K562 (cell line): ENCODE measurements around the gene SLC34A3. TPM values are rescaled to one million over a fixed set of nuclear protein-coding genes. Genes with fewer than 3 reads are reported as not detected.

ENCODE experiments used
- FIP1L1 ChIP-seq: fragments of 200-400 bp; formaldehyde crosslinking; IDR thresholded peaks from 2 replicates; pipeline ENCODE4 v1.6.1; 2018; ENCODE audit warnings: mild to moderate bottlenecking, low read depth, low read length; ENCODE audit not compliant: poor library complexity, severe bottlenecking
- FOXJ3 ChIP-seq: sonication (generic); formaldehyde crosslinking; IDR thresholded peaks from 2 replicates; pipeline ENCODE4 v1.4.0; 2020; ENCODE audit warnings: mild to moderate bottlenecking, missing genetic modification reagents
- GATAD2B ChIP-seq: fragments of 450-650 bp; IDR thresholded peaks from 2 replicates; pipeline ENCODE4 v1.6.1; 2017; ENCODE audit warnings: mild to moderate bottlenecking, borderline replicate concordance
- HCFC1 ChIP-seq: IDR thresholded peaks from 2 replicates; pipeline ENCODE4 v1.6.1; 2012; ENCODE audit warnings: low read depth, low read length, improper control_type of control experiment
- HIVEP1 ChIP-seq: fragments of 250-450 bp; sonication (Bioruptor Pico); IDR thresholded peaks from 2 replicates; pipeline ENCODE4 v1.4.0; 2020; ENCODE audit warnings: mild to moderate bottlenecking
- ILF3 ChIP-seq: fragments of 450-650 bp; IDR thresholded peaks from 2 replicates; pipeline ENCODE4 v1.6.1; 2018; ENCODE audit warnings: antibody characterized with exemption, mild to moderate bottlenecking, moderate library complexity, borderline replicate concordance
- MBD2 ChIP-seq: sonication (generic); IDR thresholded peaks from 2 replicates; pipeline ENCODE4 v1.6.1; 2016; ENCODE audit warnings: low read depth, borderline replicate concordance
- RBM17 ChIP-seq: fragments of 200-400 bp; formaldehyde crosslinking; IDR thresholded peaks from 2 replicates; pipeline ENCODE4 v1.6.1; 2017; ENCODE audit warnings: low read depth, mild to moderate bottlenecking, low read length, borderline replicate concordance
- U2AF1 ChIP-seq: fragments of 200-400 bp; formaldehyde crosslinking; optimal IDR thresholded peaks from 2 replicates; pipeline ENCODE3; 2017; ENCODE audit warnings: mild to moderate bottlenecking, low read depth, low read length, moderate library complexity
- ZBTB1 ChIP-seq: sonication (generic); formaldehyde crosslinking; IDR thresholded peaks from 2 replicates; pipeline ENCODE4 v1.8.1; 2023; ENCODE audit warnings: missing genetic modification reagents, low read depth, mild to moderate bottlenecking, borderline replicate concordance
- ZNF124 ChIP-seq: sonication (generic); formaldehyde crosslinking; IDR thresholded peaks from 2 replicates; pipeline ENCODE4 v1.8.1; 2022; ENCODE audit warnings: missing genetic modification reagents
- polyA plus RNA-seq, 8 experiments: library from polyadenylated mRNA; depleted of rRNA in 4 of 8; stranded (reverse) in 5 of 8; unstranded in 3 of 8; fragments of >200 nt; fragmentation: Nextera tagmentation in 2 of 8; fragmentation: Illumina TruSeq in 1 of 8; extraction: Ambion mirVana in 2 of 8; extraction: Trizol in 1 of 8; gene quantifications; 2 replicates each; pipeline versions ENCODE4 v1.2.1 to v1.2.3, GENCODE V29; 2011 to 2014; ENCODE audit warnings: inconsistent platforms in 1 of 8, missing spikeins in 1 of 8
- total RNA-seq, 7 experiments: library from RNA; depleted of rRNA in 6 of 7; stranded (reverse); fragments of >200 nt in 6 of 7; fragmentation: Illumina TruSeq in 2 of 7; extraction: Trizol in 2 of 7; gene quantifications; 2 replicates each; pipeline versions ENCODE4 v1.2.1 to v1.2.3, GENCODE V29; 2011 to 2021; ENCODE audit warnings: low replicate concordance in 1 of 7
- TF ChIP-seq, protein P1 (sequence below), 2 experiments: fragments of 450-650 bp in 1 of 2; sonication (generic) in 1 of 2; formaldehyde crosslinking in 1 of 2; IDR thresholded peaks; 2 replicates each; pipeline versions ENCODE4 v1.7.1 to v1.9.0; 2016 to 2022; ENCODE audit warnings: inconsistent platforms in 1 of 2, mild to moderate bottlenecking in 1 of 2, missing genetic modification reagents in 1 of 2
- TF ChIP-seq, protein P2 (sequence below): sonication (generic); formaldehyde crosslinking; IDR thresholded peaks from 2 replicates; pipeline ENCODE4 v1.8.1; 2023; ENCODE audit warnings: mild to moderate bottlenecking, missing genetic modification reagents
- TF ChIP-seq, protein P3 (sequence below): fragments of 450-650 bp; conservative IDR thresholded peaks from 2 replicates; pipeline ENCODE4 v1.6.1; 2016; ENCODE audit warnings: missing genetic modification characterization, low read depth, mild to moderate bottlenecking, control low read depth, missing compliant biosample characterization

The SLC34A3 gene
- total and polyA plus RNA-seq, 9 of the 15 experiments (the other 6 are each of a cell fraction or from before 2014, with no cell fraction given): not detected

DNA sequence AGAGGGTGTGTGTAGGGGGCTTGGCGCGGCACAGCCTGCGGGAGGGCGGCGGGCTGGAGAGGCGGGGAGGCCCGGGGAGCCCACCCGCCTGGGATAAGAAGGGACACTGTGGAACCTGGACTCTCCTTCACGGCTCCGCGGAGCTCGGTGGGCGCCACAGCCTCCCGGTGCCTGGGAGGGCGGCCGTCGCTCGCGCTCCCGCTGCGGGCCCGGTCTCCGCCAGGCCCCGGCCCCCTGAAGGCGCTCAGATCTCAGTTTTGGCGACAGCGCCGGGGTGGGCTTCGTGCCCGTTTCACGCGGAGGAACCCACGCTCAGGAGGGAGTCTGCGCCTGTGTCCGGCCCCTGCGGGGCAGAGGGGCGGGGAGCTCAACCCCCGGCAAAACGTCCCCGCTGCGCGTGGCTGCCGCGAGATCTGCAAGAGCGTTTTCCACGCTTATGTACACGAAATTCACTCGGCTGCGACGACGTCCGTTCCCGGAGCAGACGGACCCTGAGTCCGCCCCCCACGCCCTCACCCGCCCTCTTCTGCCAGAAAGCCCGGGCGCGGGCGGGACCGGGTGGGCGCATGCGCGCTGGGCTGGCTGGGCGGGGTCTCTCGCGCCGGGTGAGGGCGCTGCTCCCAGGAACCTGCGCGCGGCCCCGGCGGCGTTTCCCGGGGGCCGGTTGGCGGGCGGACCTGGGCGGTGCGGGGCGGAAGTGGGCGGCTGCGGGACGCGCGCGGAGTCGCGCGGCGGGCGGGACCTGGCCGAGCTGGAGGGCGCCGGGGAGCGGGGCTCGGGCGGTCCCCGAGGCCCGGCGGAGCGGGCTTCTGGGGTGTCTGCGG, 24.1 kb downstream of the SLC34A3 start, which contains the start of gene NELFB (continued):
- TF ChIP-seq, protein P1, sequence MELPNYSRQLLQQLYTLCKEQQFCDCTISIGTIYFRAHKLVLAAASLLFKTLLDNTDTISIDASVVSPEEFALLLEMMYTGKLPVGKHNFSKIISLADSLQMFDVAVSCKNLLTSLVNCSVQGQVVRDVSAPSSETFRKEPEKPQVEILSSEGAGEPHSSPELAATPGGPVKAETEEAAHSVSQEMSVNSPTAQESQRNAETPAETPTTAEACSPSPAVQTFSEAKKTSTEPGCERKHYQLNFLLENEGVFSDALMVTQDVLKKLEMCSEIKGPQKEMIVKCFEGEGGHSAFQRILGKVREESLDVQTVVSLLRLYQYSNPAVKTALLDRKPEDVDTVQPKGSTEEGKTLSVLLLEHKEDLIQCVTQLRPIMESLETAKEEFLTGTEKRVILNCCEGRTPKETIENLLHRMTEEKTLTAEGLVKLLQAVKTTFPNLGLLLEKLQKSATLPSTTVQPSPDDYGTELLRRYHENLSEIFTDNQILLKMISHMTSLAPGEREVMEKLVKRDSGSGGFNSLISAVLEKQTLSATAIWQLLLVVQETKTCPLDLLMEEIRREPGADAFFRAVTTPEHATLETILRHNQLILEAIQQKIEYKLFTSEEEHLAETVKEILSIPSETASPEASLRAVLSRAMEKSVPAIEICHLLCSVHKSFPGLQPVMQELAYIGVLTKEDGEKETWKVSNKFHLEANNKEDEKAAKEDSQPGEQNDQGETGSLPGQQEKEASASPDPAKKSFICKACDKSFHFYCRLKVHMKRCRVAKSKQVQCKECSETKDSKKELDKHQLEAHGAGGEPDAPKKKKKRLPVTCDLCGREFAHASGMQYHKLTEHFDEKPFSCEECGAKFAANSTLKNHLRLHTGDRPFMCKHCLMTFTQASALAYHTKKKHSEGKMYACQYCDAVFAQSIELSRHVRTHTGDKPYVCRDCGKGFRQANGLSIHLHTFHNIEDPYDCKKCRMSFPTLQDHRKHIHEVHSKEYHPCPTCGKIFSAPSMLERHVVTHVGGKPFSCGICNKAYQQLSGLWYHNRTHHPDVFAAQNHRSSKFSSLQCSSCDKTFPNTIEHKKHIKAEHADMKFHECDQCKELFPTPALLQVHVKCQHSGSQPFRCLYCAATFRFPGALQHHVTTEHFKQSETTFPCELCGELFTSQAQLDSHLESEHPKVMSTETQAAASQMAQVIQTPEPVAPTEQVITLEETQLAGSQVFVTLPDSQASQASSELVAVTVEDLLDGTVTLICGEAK (IDR thresholded peaks at IDR 0.05): peak; percentile 87
- TF ChIP-seq, protein P1 (CRISPR knock-in tag; IDR thresholded peaks at IDR 0.05): no peak
- TF ChIP-seq HCFC1: peak; percentile 93
- TF ChIP-seq, protein P2, sequence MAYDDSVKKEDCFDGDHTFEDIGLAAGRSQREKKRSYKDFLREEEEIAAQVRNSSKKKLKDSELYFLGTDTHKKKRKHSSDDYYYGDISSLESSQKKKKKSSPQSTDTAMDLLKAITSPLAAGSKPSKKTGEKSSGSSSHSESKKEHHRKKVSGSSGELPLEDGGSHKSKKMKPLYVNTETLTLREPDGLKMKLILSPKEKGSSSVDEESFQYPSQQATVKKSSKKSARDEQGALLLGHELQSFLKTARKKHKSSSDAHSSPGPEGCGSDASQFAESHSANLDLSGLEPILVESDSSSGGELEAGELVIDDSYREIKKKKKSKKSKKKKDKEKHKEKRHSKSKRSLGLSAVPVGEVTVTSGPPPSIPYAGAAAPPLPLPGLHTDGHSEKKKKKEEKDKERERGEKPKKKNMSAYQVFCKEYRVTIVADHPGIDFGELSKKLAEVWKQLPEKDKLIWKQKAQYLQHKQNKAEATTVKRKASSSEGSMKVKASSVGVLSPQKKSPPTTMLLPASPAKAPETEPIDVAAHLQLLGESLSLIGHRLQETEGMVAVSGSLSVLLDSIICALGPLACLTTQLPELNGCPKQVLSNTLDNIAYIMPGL (CRISPR knock-in tag): peak; percentile 89
- no peak for TF ChIP-seq ILF3
- no peak for TF ChIP-seq HIVEP1
- peak; percentile 86 for TF ChIP-seq FIP1L1
- TF ChIP-seq ZNF124 (CRISPR knock-in tag): peak; percentile 79; the same call in 1 of the 2 replicates
- TF ChIP-seq ZBTB1 (CRISPR knock-in tag): peak; percentile 98
- peak; percentile 62 for TF ChIP-seq U2AF1
- TF ChIP-seq, protein P3, sequence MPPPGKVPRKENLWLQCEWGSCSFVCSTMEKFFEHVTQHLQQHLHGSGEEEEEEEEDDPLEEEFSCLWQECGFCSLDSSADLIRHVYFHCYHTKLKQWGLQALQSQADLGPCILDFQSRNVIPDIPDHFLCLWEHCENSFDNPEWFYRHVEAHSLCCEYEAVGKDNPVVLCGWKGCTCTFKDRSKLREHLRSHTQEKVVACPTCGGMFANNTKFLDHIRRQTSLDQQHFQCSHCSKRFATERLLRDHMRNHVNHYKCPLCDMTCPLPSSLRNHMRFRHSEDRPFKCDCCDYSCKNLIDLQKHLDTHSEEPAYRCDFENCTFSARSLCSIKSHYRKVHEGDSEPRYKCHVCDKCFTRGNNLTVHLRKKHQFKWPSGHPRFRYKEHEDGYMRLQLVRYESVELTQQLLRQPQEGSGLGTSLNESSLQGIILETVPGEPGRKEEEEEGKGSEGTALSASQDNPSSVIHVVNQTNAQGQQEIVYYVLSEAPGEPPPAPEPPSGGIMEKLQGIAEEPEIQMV (tag): no peak
- no peak for TF ChIP-seq RBM17
- peak; percentile 95 for TF ChIP-seq GATAD2B
- TF ChIP-seq FOXJ3 (CRISPR knock-in tag): no peak
- peak; percentile 69; the same call in 1 of the 2 replicates for TF ChIP-seq MBD2
